Stromal cell of bone marrow (primary cell): Measurements from ENCODE around the gene LRBA.
"Not testable (repeated sequence)": the region's sequence is repeated elsewhere in the genome, so short reads cannot be mapped to it uniquely, and the experiment has no call there.

Experiments
- DNase-seq: peaks from one replicate; pipeline ENCODE4 v3.0.0-alpha.2; 2012; ENCODE audit warnings: low read depth

The LRBA gene

GRCh38 chr4:150943126-150943525 is 72.0 kb downstream of the LRBA start:
- DNase-seq, result no peak

DNA sequence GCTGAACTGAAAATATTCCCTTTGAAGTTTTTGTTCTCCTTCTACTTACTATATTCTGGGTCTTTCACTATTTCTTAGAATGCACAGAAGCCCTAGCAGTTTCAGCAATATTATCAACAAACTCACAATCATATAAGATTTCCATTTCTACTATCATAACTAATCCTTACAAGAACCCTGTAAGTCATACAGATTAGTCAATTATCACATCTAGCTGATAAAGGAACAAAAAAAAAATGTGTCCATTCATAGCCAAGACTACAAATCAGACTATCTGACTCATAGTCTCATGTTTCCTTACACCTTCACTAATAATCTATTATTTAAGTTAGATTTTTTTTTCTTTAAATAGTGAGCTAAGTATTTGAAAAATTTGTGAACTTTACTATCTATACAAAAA is 72.5 kb downstream of the LRBA start:
- DNase-seq, result no peak

- no peak for DNase-seq
These were observed 75.0 kb downstream of the LRBA start for GRCh38 chr4:150940123-150940522.

DNA sequence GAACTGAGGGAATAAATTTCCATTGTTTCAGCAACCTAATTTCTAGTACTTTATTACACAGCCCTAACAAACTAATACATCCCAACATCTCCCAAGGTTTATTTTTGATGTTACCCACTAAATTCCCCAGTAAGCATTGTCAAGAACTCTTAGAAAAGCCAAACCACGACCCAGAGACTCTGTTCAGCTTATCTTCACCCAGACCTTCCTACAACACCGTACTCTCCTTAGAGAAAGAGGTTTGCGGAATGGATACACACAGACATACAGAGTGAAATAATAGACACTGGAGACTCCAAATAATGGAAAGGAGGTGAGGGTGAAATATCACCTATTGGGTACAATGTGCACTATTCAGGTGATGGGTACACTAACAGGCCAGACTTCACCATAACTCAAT is 75.6 kb downstream of the LRBA start:
- DNase-seq, result no peak

- DNase-seq, result no peak
These were observed 76.1 kb downstream of the LRBA start for GRCh38 chr4:150938873-150939499.

- no peak for DNase-seq
These were observed 76.7 kb downstream of the LRBA start for GRCh38 chr4:150938417-150938816.

DNA sequence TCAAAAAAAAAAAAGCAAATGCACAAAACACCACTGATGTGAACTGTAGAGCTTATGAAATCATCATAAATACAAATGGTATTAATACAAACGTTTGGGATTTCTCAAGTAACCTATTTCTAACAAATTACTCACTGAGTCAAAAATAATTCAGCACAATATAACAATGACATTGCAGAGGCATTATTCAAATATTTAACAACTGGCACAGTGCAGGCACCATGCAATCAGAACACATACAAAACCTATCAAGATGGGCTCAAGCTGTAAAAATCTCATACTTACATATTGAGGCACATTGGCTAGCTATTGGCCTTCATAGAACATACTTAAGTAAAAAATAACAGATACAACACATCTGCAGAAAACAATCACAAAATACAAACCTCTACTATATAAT is 81.1 kb downstream of the LRBA start:
- DNase-seq, result no peak

- no peak for DNase-seq
These were observed 83.3 kb downstream of the LRBA start for GRCh38 chr4:150931796-150932195.

- DNase-seq, result no peak
These were observed 84.1 kb downstream of the LRBA start for GRCh38 chr4:150931005-150931404.

DNA sequence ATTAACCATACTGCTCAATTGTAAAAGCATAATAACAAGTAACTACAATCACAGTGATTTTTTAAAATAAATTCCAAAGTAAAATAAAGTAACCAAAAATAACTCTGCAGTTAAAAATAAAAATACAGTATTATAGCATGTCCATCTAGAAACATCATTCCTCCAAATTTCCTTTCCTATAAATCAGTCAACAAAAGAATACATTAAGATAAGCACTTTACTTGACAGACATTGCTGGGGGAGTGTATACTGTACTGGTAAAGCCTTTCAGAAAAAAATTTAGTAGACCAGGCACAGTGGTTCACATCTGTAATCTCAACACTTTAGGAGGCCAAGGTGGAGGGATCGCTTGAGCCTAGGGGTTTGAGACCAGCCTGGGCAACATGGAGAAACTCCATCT is 91.1 kb downstream of the LRBA start:
- no peak for DNase-seq

DNA sequence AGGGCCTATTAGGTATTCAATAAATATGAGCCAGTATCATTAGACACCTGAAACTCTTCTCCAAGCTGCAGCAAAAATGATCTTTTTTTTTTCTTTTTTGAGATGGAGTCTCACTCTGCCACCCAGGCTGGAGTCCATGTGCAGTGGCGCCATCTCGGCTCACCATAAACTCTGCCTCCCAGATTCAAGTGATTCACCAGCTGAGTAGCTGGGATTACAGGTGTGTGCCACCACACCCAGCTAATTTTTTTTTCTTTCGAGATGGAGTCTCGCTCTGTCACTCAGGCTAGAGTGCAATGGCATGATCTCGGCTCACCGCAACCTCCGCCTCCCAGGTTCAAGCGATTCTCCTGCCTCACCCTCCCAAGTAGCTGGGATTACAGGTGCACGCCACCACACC is 93.6 kb downstream of the LRBA start:
- not testable (repeated sequence) for DNase-seq

DNA sequence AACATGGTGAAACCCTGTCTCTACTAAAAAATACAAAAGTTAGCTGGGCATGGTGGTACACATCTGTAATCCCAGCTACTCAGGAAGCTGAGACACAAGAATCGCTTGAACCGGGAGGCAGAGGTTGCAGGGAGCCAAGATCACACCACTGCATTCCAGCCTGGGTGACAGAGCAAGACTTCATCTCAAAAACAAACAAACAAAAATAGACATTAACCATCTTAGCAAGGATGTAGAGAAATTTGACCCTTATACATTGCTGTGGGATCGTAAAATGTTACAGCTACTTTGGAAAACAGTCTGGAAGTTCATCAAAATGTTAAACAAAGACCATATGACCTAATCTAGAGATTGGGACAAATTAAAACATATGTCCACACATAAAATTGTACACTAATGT is 96.5 kb downstream of the LRBA start:
- not testable (repeated sequence) for DNase-seq

DNA sequence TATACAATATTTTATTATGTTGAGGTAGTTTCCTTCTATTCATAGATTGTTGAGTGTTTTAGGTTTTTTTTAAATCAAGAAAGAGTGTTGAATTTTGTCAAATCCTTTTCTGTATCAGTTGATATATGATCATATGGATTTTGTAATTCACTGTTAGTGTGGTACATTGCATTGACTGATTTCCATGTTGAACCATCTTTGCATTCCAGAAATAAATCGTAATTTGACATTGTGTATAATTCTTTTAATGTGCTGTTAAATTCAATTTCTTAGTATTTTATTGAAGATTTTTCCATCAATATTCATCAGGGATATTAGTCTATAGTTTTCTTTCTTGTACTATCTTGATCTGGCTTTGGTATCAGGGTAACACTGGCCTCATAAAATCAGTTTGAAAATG is 103.8 kb downstream of the LRBA start:
- DNase-seq, result no peak

GRCh38 chr4:150909116-150909515 is 106.0 kb downstream of the LRBA start:
- no peak for DNase-seq

- DNase-seq, result no peak
These were observed 108.0 kb downstream of the LRBA start for GRCh38 chr4:150906987-150907633.

GRCh38 chr4:150904671-150905070 is 110.4 kb downstream of the LRBA start:
- no peak for DNase-seq

GRCh38 chr4:150903603-150904002 is 111.5 kb downstream of the LRBA start:
- DNase-seq, result no peak

DNA sequence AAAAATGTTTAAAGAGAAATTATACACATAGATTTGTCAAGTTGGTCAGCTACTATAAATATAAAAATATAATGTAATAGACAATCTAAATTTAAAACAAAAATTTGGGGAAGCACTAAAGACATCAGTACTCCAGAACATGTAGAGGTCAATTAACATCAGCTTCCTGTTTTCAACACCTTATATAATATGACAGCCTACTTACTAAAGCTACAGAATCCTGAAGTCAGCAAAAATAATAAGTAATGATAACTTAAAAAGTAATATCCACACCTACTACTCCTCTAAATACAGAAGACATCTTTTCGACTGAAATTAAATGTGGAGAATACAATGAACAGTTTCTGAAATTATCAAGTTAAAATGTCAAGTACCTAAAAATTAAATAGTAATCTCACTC is 118.6 kb downstream of the LRBA start:
- no peak for DNase-seq

GRCh38 chr4:150890246-150890645 is 124.8 kb downstream of the LRBA start:
- DNase-seq, result no peak

DNA sequence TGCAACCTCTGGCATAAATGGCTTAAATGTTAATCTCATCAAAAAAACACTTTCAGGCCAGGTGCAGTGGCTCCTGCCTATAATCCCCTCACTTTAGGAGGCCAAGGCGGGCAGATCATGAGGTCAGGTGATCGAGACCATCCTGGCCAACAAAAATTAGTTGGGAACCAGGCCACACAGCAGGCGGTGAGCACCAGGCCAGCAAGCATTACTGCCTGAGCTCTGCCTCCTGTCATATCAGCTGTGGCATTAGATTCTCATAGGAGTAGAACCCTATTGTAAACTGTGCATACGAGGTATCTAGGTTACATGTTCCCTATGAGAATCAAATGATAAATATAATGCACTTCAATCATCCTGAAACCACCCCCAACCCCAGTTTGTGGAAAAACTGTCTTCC is 125.8 kb downstream of the LRBA start:
- DNase-seq, result no peak

GRCh38 chr4:150888625-150889024 is 126.5 kb downstream of the LRBA start:
- no peak for DNase-seq

DNA sequence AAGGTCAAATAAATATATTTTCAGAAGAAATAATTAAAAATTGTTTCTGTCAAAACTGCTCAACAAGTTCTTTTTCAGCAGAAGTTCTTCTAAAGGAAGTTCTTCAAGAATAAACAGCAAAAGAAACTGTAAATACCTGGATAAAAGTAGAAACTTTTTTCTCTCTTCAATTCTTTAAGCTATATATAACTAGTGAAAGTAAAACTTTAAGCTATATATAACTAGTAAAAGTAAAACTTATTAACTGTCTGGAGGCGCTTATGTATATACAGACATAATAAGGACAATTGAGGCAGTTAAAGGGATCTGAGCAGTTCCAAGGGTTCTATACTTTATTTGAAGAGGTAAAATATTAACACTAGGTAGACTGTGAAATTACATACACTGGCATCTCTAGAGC is 126.9 kb downstream of the LRBA start:
- DNase-seq, result no peak

- DNase-seq, result no peak
These were observed 128.5 kb downstream of the LRBA start for GRCh38 chr4:150886597-150886996.

GRCh38 chr4:150884625-150885024 is 130.5 kb downstream of the LRBA start:
- DNase-seq, result no peak
